Keratinocyte (primary cell): ENCODE data around the gene ADGRG6.

ENCODE experiments used
- CTCF ChIP-seq, 3 experiments: IDR thresholded peaks in 1 of 3; conservative IDR thresholded peaks in 1 of 3; optimal IDR thresholded peaks in 1 of 3; 2 replicates in 2 of 3; 3 replicates in 1 of 3; pipeline versions ENCODE3 to v1.5.1; 2011; ENCODE audit warnings: low read length in 3 of 3, mild to moderate bottlenecking in 3 of 3, moderate library complexity in 2 of 3, control low read depth in 1 of 3, inconsistent platforms in 1 of 3; ENCODE audit not compliant: insufficient read depth in 2 of 3; ENCODE audit errors: extremely low read depth in 1 of 3
- EZH2 ChIP-seq: IDR thresholded peaks from one replicate; pipeline ENCODE4 v1.6.1; 2012; ENCODE audit warnings: inconsistent platforms, mild to moderate bottlenecking, low read length, moderate library complexity

GRCh38 chr6:142407685-142408273, 106.0 kb downstream of the ADGRG6 start:
- TF ChIP-seq EZH2 (no peak), CTCF (optimal IDR thresholded peaks at IDR 0.05 in 1 of 3, IDR thresholded peaks at IDR 0.05 in 1 of 3, conservative IDR thresholded peaks at IDR 0.05 in 1 of 3; ENCODE audit: extremely low read depth in 1 of 3, insufficient read depth in 2 of 3, low read length in 3 of 3) (no peak)
